H9 (cell line): Measurements from ENCODE around the gene C3orf22. TPM values are rescaled to one million over a fixed set of nuclear protein-coding genes. Genes with fewer than 3 reads are reported as not detected.

Experiments
- DNase-seq: peaks from one replicate; pipeline ENCODE4 v3.0.0-alpha.2; 2017
- H2AFZ ChIP-seq: one replicate; pipeline ENCODE4 v1.6.1; 2013; ENCODE audit warnings: mild to moderate bottlenecking, low read length, control low read depth, moderate library complexity
- H2AK5ac ChIP-seq: 2 replicates; pipeline ENCODE4 v1.6.1; 2013; ENCODE audit warnings: low read length, control low read depth, mixed read lengths; ENCODE audit not compliant: insufficient read length
- H2BK120ac ChIP-seq: one replicate; pipeline ENCODE4 v1.6.1; 2013; ENCODE audit warnings: low read depth, mild to moderate bottlenecking, low read length, control low read depth, inconsistent platforms; ENCODE audit not compliant: poor library complexity, severe bottlenecking
- H2BK12ac ChIP-seq: 2 replicates; pipeline ENCODE4 v1.6.1; 2013; ENCODE audit warnings: low read length, control low read depth, mixed read lengths, low read depth; ENCODE audit not compliant: insufficient read length
- H2BK15ac ChIP-seq: 2 replicates; pipeline ENCODE4 v1.6.1; 2013; ENCODE audit warnings: low read depth, low read length, control low read depth
- H2BK20ac ChIP-seq: one replicate; pipeline ENCODE4 v1.6.1; 2013; ENCODE audit warnings: low read depth, mild to moderate bottlenecking, low read length, control low read depth, inconsistent platforms; ENCODE audit not compliant: poor library complexity, severe bottlenecking
- H2BK5ac ChIP-seq: 2 replicates; pipeline ENCODE4 v1.6.1; 2013; ENCODE audit warnings: low read length, control low read depth, mixed read lengths; ENCODE audit not compliant: insufficient read length
- H3K14ac ChIP-seq: 2 replicates; pipeline ENCODE4 v1.6.1; 2013; ENCODE audit warnings: low read length, control low read depth; ENCODE audit not compliant: insufficient read depth
- H3K18ac ChIP-seq: 2 replicates; pipeline ENCODE4 v1.6.1; 2013; ENCODE audit warnings: low read depth, mild to moderate bottlenecking, mixed read lengths, low read length, control low read depth; ENCODE audit not compliant: insufficient read length
- H3K23ac ChIP-seq: 2 replicates; pipeline ENCODE4 v1.6.1; 2013; ENCODE audit warnings: low read length, control low read depth, mixed read lengths, low read depth; ENCODE audit not compliant: insufficient read length
- H3K23me2 ChIP-seq: 2 replicates; pipeline ENCODE4 v1.6.1; 2013; ENCODE audit warnings: low read depth, mild to moderate bottlenecking, mixed read lengths, low read length, control low read depth; ENCODE audit not compliant: insufficient read length, poor library complexity, severe bottlenecking
- H3K27ac ChIP-seq: 2 replicates; pipeline ENCODE4 v1.5.1; 2013; ENCODE audit warnings: low read length, control low read depth, mixed read lengths, low read depth; ENCODE audit not compliant: insufficient read length
- H3K27me3 ChIP-seq: 2 replicates; pipeline ENCODE4 v1.6.1; 2013; ENCODE audit warnings: low read length, control low read depth, inconsistent platforms; ENCODE audit not compliant: insufficient read depth
- H3K4ac ChIP-seq: 2 replicates; pipeline ENCODE4 v1.6.1; 2013; ENCODE audit warnings: low read depth, mild to moderate bottlenecking, control low read depth, inconsistent platforms, low read length, moderate library complexity
- H3K4me1 ChIP-seq: 2 replicates; pipeline ENCODE4 v1.6.1; 2013; ENCODE audit warnings: low read length, control low read depth, inconsistent platforms; ENCODE audit not compliant: insufficient read depth
- H3K4me2 ChIP-seq: 2 replicates; pipeline ENCODE4 v1.6.1; 2013; ENCODE audit warnings: low read length, control low read depth, mixed read lengths; ENCODE audit not compliant: insufficient read length, insufficient read depth
- H3K56ac ChIP-seq: 2 replicates; pipeline ENCODE4 v1.6.1; 2013; ENCODE audit warnings: low read depth, mild to moderate bottlenecking, mixed read lengths, low read length, control low read depth; ENCODE audit not compliant: insufficient read length
- H3K79me1 ChIP-seq: 2 replicates; pipeline ENCODE4 v1.6.1; 2013; ENCODE audit warnings: low read depth, mild to moderate bottlenecking, moderate library complexity, low read length, control low read depth, inconsistent platforms; ENCODE audit not compliant: insufficient read depth, poor library complexity, severe bottlenecking
- H3K79me2 ChIP-seq: 2 replicates; pipeline ENCODE4 v1.6.1; 2013; ENCODE audit warnings: low read length, control low read depth, inconsistent platforms; ENCODE audit not compliant: insufficient read depth
- H3K9ac ChIP-seq: 2 replicates; pipeline ENCODE4 v1.6.1; 2013; ENCODE audit warnings: low read length, control low read depth, mixed read lengths; ENCODE audit not compliant: insufficient read length; ENCODE audit errors: extremely low read depth
- H3K9me3 ChIP-seq: one replicate; pipeline ENCODE4 v1.6.1; 2013; ENCODE audit warnings: low read depth, low read length, inconsistent platforms; ENCODE audit not compliant: control insufficient read depth
- H3T11ph ChIP-seq: one replicate; pipeline ENCODE4 v1.6.1; 2013; ENCODE audit warnings: mild to moderate bottlenecking, low read length, control low read depth, inconsistent platforms
- H4K20me1 ChIP-seq: one replicate; pipeline ENCODE4 v1.6.1; 2013; ENCODE audit not compliant: control insufficient read depth, insufficient read length, insufficient read depth
- H4K5ac ChIP-seq: 2 replicates; pipeline ENCODE4 v1.6.1; 2013; ENCODE audit warnings: low read depth, mild to moderate bottlenecking, mixed read lengths, low read length, control low read depth; ENCODE audit not compliant: insufficient read length
- H4K8ac ChIP-seq: replicated peaks from 2 replicates; pipeline ENCODE4 v1.6.1; 2013; ENCODE audit warnings: low read length, control low read depth, mixed read lengths, low read depth; ENCODE audit not compliant: insufficient read length
- H4K91ac ChIP-seq: 2 replicates; pipeline ENCODE4 v1.6.1; 2013; ENCODE audit warnings: low read depth, mild to moderate bottlenecking, moderate library complexity, mixed read lengths, low read length, control low read depth; ENCODE audit not compliant: insufficient read length
- H3K27ac Mint-ChIP-seq, 3 experiments: 2 replicates in 2 of 3; 3 replicates in 1 of 3; pipeline ENCODE4 v1.8.0; 2020 to 2021; ENCODE audit warnings: mixed read lengths in 3 of 3, mild to moderate bottlenecking in 1 of 3, moderate library complexity in 1 of 3
- H3K27me3 Mint-ChIP-seq: 2 replicates; pipeline ENCODE4 v1.8.0; 2021; ENCODE audit warnings: low read depth, mild to moderate bottlenecking, moderate library complexity, mixed read lengths
- H3K36me3 Mint-ChIP-seq, 3 experiments: 2 replicates in 2 of 3; 3 replicates in 1 of 3; pipeline ENCODE4 v1.8.0; 2020 to 2021; ENCODE audit warnings: low read depth in 3 of 3, mixed read lengths in 3 of 3; ENCODE audit not compliant: insufficient read depth in 1 of 3
- H3K4me1 Mint-ChIP-seq, 2 experiments: 2 replicates each; pipeline ENCODE4 v1.8.0; 2020; ENCODE audit warnings: mixed read lengths in 2 of 2
- H3K4me3 Mint-ChIP-seq, 2 experiments: 2 replicates in 1 of 2; 3 replicates in 1 of 2; pipeline ENCODE4 v1.8.0; 2020 to 2021; ENCODE audit warnings: mild to moderate bottlenecking in 2 of 2, mixed read lengths in 2 of 2, moderate library complexity in 1 of 2
- H3K9me3 Mint-ChIP-seq, 2 experiments: 2 replicates in 1 of 2; 3 replicates in 1 of 2; pipeline ENCODE4 v1.8.0; 2020; ENCODE audit warnings: mild to moderate bottlenecking in 2 of 2, mixed read lengths in 2 of 2, moderate library complexity in 1 of 2
- CTCF ChIP-seq: fragments of 200-600 bp; sonication (generic); conservative IDR thresholded peaks from 3 replicates; pipeline ENCODE4 v1.8.0; 2021; ENCODE audit warnings: antibody characterized with exemption, mild to moderate bottlenecking
- WGBS: extraction: QIAGEN DNeasy Blood & Tissue Kit; methylation state at CpG from one replicate; pipeline ENCODE4 v1.1.7; 2013; ENCODE audit warnings: missing lambda C conversion rate, low lambda C conversion rate, mixed read lengths; ENCODE audit not compliant: insufficient read length; ENCODE audit errors: extremely low coverage; 5-methylcytosine and 5-hydroxymethylcytosine counted together
- total RNA-seq: library from RNA; stranded (reverse); gene quantifications from 2 replicates; pipeline ENCODE4 v1.2.1, GENCODE V29; 2021

Gene C3orf22
- total RNA-seq, 1 experiment from 2014 or later, result not detected

- no CpG with 5 or more reads among the region's 7 CpGs for WGBS
- H2AK5ac ChIP-seq, result no peak overlapping the region
- no peak overlapping the region for H3K23ac ChIP-seq
- H2BK15ac ChIP-seq, result no peak overlapping the region
- H4K91ac ChIP-seq, result no peak overlapping the region
- no peaks in the 10 kb centered on the region for H3K79me2 ChIP-seq
- no peaks in the 10 kb centered on the region for H3K9me3 Mint-ChIP-seq
- no peak overlapping the region for H3K18ac ChIP-seq
- no peak overlapping the region for H2BK20ac ChIP-seq
- H4K8ac ChIP-seq, result no peak overlapping the region
- no peak overlapping the region for H2AFZ ChIP-seq
- H3T11ph ChIP-seq, result no peak overlapping the region
- H3K4ac ChIP-seq, result no peak overlapping the region
- H3K9ac ChIP-seq, result no peak overlapping the region
- no peaks in the 10 kb centered on the region for H3K36me3 Mint-ChIP-seq
- no peaks in the 10 kb centered on the region for H3K9me3 ChIP-seq
- H2BK120ac ChIP-seq, result no peak overlapping the region
- peaks cover 6 to 7% of the 10 kb centered on the region in 2 experiments; a peak in 3 of 4 replicates for H3K4me1 Mint-ChIP-seq
- H3K27ac ChIP-seq, result no peak overlapping the region
- H3K27me3 Mint-ChIP-seq, result peaks cover 2% of the 10 kb centered on the region; the same call in 1 of the 2 replicates
- no peaks in the 10 kb centered on the region for H3K79me1 ChIP-seq
- H4K5ac ChIP-seq, result no peak overlapping the region
- TF ChIP-seq CTCF, result no peak
- H3K4me2 ChIP-seq, result no peak overlapping the region
- H3K23me2 ChIP-seq, result no peaks in the 10 kb centered on the region
- H3K4me3 Mint-ChIP-seq, result no peak overlapping the region
- H2BK5ac ChIP-seq, result no peak overlapping the region
- no peak overlapping the region for H3K27ac Mint-ChIP-seq
- H3K4me1 ChIP-seq, result no peaks in the 10 kb centered on the region
- no peak overlapping the region for H3K56ac ChIP-seq
- H3K14ac ChIP-seq, result no peak overlapping the region
- DNase-seq, result no peak
- no peaks in the 10 kb centered on the region for H4K20me1 ChIP-seq
- no peaks in the 10 kb centered on the region for H3K27me3 ChIP-seq
- H2BK12ac ChIP-seq, result no peak overlapping the region
Measured at GRCh38 chr3:126571078-126571477, 12.3 kb upstream of the C3orf22 start.
